ENCODE results near the gene MAP3K6. TPM values are rescaled to one million over a fixed set of nuclear protein-coding genes. Genes with fewer than 3 reads are reported as not detected.
A peak's percentile ranks its signal among the peaks of the same experiment; 100 is the strongest.

Gene MAP3K6
- total RNA-seq, 1 donor from 2014 or later: 149 TPM

- Histone ChIP-seq H3K9me3 (no peaks in the 10 kb centered on the region), H3K36me3 (no peaks in the 10 kb centered on the region), H3K27me3 (no peaks in the 10 kb centered on the region), H3K4me1 (peaks cover 53% of the 10 kb centered on the region), H3K4me3 (no peak overlapping the region), H3K27ac (no peak overlapping the region)
- TF ChIP-seq CTCF (IDR thresholded peaks at IDR 0.05): no peak
- TF ChIP-seq POLR2A (IDR thresholded peaks at IDR 0.05): no peak
- TF ChIP-seq POLR2AphosphoS5 (IDR thresholded peaks at IDR 0.05; ENCODE audit: insufficient read depth in 1 of 2, low read depth in 1 of 2): no peak
- intact Hi-C loops (cut with DNase I): no loop called here
- no peak for DNase-seq (ENCODE audit: extremely low spot score in 2 of 2)
Measured at GRCh38 chr1:27345272-27345671, 21.5 kb downstream of the MAP3K6 start.

- Histone ChIP-seq H3K4me3 (peak overlapping the region in 1 of 2 donors; percentile 50), H3K27ac (peak overlapping the region; percentile 76), H3K36me3 (no peaks in the 10 kb centered on the region), H3K9me3 (no peaks in the 10 kb centered on the region), H3K27me3 (no peaks in the 10 kb centered on the region), H3K4me1 (peaks cover 36% of the 10 kb centered on the region)
- intact Hi-C loops (cut with DNase I): no loop called here
- TF ChIP-seq POLR2A (IDR thresholded peaks at IDR 0.05) (no peak), CTCF (IDR thresholded peaks at IDR 0.05) (no peak), POLR2AphosphoS5 (IDR thresholded peaks at IDR 0.05; ENCODE audit: insufficient read depth in 1 of 2, low read depth in 1 of 2) (no peak)
- no peak for DNase-seq (ENCODE audit: extremely low spot score in 2 of 2)
Measured at GRCh38 chr1:27343639-27344025, 23.1 kb downstream of the MAP3K6 start.

DNA sequence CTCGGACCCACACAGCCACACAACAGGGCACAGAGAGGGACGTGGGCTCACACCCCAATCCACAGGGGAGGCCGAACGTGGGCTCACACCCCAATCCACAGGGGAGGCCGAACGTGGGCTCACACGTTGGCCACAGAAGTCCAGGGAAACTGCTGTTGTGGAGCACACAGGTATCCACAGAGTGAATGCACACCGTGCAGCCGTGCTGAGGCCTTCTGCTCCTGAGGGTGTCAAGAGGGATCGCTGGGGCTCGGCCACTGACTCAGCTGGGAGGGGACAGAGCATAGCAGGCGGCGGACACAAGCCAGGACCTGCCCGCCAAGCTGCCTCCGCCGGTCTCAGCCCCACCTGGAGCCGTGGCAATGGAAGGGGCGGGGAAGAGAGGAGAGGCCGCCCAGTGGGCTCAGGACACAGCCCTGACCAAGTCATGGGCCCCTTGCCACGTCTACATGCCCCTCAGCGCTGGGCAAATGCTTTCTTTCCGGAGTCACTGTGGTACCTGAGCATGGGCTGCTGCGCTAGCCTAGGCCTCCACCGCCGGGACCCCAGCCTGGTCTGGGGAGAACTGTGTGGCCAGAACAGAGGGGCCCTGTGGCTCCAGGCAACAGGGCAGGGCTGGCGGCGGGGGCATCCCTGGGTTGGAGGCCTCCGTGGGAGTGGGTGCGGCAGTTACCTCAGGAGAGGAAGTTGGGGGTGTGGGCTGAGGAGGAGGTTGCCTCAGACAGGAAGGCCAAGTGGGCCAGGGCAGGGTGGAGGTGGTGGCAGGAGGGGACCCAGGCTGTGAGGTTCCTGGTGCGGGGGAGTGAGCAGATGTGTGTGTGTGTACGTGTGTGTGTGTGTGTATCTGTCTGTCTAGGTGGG is 23.8 kb downstream of the MAP3K6 start:
- no peak for DNase-seq (ENCODE audit: extremely low spot score in 2 of 2)
- peaks cover 33% of the 10 kb centered on the region for H3K4me1 ChIP-seq
- intact Hi-C loops (cut with DNase I): no loop called here

DNA sequence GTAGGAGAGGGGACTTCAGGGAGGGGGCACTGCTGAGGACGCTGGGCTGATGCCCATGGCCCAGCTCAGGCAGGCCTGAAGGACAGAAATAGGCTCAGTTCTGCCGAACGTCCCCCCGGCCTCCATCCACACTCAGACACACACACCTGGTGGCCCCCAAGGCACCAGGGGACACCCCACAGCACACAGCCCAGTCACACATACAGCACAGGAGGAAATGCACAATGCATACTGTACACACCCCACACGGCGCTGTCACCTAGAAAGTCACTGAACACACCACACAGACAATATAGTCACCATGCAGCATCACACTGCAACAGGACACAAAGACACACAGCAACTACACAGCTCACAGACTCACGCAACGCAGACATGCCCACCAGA is 24.4 kb downstream of the MAP3K6 start:
- Histone ChIP-seq H3K9me3 (no peaks in the 10 kb centered on the region), H3K4me1 (peaks cover 27% of the 10 kb centered on the region), H3K27ac (peak overlapping the region; percentile 76), H3K36me3 (no peaks in the 10 kb centered on the region), H3K27me3 (no peaks in the 10 kb centered on the region), H3K4me3 (peak overlapping the region; percentile 34 to 50)
- DNase-seq (ENCODE audit: extremely low spot score in 2 of 2): no peak
- intact Hi-C loops (cut with DNase I): no loop called here
- TF ChIP-seq POLR2AphosphoS5 (IDR thresholded peaks at IDR 0.05; ENCODE audit: insufficient read depth in 1 of 2, low read depth in 1 of 2) (no peak), CTCF (IDR thresholded peaks at IDR 0.05) (no peak), POLR2A (IDR thresholded peaks at IDR 0.05) (no peak)

More for the DNA sequence above, 23.8 kb downstream of the MAP3K6 start:
- H3K36me3 ChIP-seq: no peaks in the 10 kb centered on the region
- TF ChIP-seq POLR2AphosphoS5 (IDR thresholded peaks at IDR 0.05; ENCODE audit: insufficient read depth in 1 of 2, low read depth in 1 of 2) (peak; percentile 37 to 50), CTCF (IDR thresholded peaks at IDR 0.05) (no peak)
- H3K27me3 ChIP-seq: no peaks in the 10 kb centered on the region
- no peaks in the 10 kb centered on the region for H3K9me3 ChIP-seq
- H3K27ac ChIP-seq: peak overlapping the region; percentile 76
- peak overlapping the region; percentile 34 to 50 for H3K4me3 ChIP-seq

All from vagina (tissue), 2 donors.